ENCODE data around the gene ATG101. TPM values are rescaled to one million over a fixed set of nuclear protein-coding genes. Genes with fewer than 3 reads are reported as not detected.
A peak's percentile ranks its signal among the peaks of the same experiment; 100 is the strongest.

The ATG101 gene
- total and polyA plus RNA-seq, 2 of the 13 experiments (the other 11 are each of a cell fraction or from before 2014, with no cell fraction given), result 58.2 to 67.7 TPM

DNA sequence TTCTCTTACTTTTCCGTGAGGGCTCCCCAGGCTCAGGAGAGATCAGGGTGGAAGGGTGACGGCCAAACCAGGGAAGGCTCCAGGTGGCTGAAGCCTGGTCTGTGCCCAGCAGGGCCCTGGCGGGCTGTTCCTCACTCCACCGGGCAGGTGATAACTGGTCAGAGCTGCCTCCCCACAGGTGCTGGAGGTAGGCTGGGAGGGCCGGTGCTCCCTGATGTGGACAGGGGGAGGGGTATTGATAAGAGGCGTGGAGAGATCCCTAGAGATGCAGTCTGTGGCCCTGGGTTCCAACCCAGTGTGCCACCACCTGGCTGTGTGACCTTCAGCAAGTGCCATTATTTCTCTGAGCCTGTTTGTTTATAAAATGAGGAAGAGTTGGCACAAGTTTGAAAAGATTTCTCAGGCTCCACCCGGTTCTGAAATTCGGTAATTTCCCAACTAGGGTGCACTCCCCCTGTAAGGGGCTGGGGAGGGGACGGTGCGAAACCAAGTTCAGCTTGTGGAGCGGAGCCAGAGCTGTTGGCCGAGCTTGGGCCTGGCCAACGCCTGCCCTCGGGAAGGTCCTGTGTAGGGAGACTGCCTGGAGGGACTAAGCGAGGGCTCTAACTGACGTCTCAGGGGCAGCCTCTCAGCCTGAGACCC, 19.5 kb upstream of the ATG101 start (continued):
- TF ChIP-seq ZNF556 (CRISPR knock-in tag; IDR thresholded peaks at IDR 0.05; ENCODE audit: borderline replicate concordance) (peak; percentile 34; the same call in 1 of the 2 replicates), NFYC (CRISPR knock-in tag; IDR thresholded peaks at IDR 0.05) (0 out of 2 replicates have a peak, but pooled peaks have one; percentile 7), DNMT1 (CRISPR knock-in tag; IDR thresholded peaks at IDR 0.05) (no peak), KLF13 (CRISPR knock-in tag; IDR thresholded peaks at IDR 0.05) (no peak), ETV6 (CRISPR knock-in tag; conservative IDR thresholded peaks at IDR 0.05) (no peak), RELA (CRISPR knock-in tag; IDR thresholded peaks at IDR 0.05) (no peak), ZNF160 (CRISPR knock-in tag; IDR thresholded peaks at IDR 0.05) (0 out of 2 replicates have a peak, but pooled peaks have one; percentile 25), ZNF232 (CRISPR knock-in tag; IDR thresholded peaks at IDR 0.05; ENCODE audit: borderline replicate concordance) (no peak), ZBTB38 (CRISPR knock-in tag; IDR thresholded peaks at IDR 0.05) (no peak), ZNF136 (CRISPR knock-in tag; IDR thresholded peaks at IDR 0.05; ENCODE audit: low read depth) (0 out of 2 replicates have a peak, but pooled peaks have one; percentile 49), ZSCAN21 (CRISPR knock-in tag; IDR thresholded peaks at IDR 0.05; ENCODE audit: borderline replicate concordance) (no peak; the same call in 1 of the 2 replicates), ZNF547 (CRISPR knock-in tag; IDR thresholded peaks at IDR 0.05) (0 out of 2 replicates have a peak, but pooled peaks have one; percentile 39), ZNF670 (CRISPR knock-in tag; IDR thresholded peaks at IDR 0.05; ENCODE audit: borderline replicate concordance) (no peak), FOSL2 (CRISPR knock-in tag; IDR thresholded peaks at IDR 0.05) (no peak), ZSCAN9 (CRISPR knock-in tag; IDR thresholded peaks at IDR 0.05; ENCODE audit: borderline replicate concordance) (no peak)
- TF ChIP-seq, protein P1, sequence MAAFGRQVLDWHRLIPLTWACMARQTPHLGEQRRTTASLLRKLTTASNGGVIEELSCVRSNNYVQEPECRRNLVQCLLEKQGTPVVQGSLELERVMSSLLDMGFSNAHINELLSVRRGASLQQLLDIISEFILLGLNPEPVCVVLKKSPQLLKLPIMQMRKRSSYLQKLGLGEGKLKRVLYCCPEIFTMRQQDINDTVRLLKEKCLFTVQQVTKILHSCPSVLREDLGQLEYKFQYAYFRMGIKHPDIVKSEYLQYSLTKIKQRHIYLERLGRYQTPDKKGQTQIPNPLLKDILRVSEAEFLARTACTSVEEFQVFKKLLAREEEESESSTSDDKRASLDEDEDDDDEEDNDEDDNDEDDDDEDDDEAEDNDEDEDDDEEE (CRISPR knock-in tag; IDR thresholded peaks at IDR 0.05), result 0 out of 2 replicates have a peak, but pooled peaks have one; percentile 38
- TF ChIP-seq, protein P2, sequence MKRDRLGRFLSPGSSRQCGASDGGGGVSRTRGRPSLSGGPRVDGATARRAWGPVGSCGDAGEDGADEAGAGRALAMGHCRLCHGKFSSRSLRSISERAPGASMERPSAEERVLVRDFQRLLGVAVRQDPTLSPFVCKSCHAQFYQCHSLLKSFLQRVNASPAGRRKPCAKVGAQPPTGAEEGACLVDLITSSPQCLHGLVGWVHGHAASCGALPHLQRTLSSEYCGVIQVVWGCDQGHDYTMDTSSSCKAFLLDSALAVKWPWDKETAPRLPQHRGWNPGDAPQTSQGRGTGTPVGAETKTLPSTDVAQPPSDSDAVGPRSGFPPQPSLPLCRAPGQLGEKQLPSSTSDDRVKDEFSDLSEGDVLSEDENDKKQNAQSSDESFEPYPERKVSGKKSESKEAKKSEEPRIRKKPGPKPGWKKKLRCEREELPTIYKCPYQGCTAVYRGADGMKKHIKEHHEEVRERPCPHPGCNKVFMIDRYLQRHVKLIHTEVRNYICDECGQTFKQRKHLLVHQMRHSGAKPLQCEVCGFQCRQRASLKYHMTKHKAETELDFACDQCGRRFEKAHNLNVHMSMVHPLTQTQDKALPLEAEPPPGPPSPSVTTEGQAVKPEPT (CRISPR knock-in tag; IDR thresholded peaks at IDR 0.05; ENCODE audit: low read depth), result 0 out of 2 replicates have a peak, but pooled peaks have one; percentile 49
- TF ChIP-seq, protein P3, sequence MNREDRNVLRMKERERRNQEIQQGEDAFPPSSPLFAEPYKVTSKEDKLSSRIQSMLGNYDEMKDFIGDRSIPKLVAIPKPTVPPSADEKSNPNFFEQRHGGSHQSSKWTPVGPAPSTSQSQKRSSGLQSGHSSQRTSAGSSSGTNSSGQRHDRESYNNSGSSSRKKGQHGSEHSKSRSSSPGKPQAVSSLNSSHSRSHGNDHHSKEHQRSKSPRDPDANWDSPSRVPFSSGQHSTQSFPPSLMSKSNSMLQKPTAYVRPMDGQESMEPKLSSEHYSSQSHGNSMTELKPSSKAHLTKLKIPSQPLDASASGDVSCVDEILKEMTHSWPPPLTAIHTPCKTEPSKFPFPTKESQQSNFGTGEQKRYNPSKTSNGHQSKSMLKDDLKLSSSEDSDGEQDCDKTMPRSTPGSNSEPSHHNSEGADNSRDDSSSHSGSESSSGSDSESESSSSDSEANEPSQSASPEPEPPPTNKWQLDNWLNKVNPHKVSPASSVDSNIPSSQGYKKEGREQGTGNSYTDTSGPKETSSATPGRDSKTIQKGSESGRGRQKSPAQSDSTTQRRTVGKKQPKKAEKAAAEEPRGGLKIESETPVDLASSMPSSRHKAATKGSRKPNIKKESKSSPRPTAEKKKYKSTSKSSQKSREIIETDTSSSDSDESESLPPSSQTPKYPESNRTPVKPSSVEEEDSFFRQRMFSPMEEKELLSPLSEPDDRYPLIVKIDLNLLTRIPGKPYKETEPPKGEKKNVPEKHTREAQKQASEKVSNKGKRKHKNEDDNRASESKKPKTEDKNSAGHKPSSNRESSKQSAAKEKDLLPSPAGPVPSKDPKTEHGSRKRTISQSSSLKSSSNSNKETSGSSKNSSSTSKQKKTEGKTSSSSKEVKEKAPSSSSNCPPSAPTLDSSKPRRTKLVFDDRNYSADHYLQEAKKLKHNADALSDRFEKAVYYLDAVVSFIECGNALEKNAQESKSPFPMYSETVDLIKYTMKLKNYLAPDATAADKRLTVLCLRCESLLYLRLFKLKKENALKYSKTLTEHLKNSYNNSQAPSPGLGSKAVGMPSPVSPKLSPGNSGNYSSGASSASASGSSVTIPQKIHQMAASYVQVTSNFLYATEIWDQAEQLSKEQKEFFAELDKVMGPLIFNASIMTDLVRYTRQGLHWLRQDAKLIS (CRISPR knock-in tag; IDR thresholded peaks at IDR 0.05), result no peak
- TF ChIP-seq, protein P4, sequence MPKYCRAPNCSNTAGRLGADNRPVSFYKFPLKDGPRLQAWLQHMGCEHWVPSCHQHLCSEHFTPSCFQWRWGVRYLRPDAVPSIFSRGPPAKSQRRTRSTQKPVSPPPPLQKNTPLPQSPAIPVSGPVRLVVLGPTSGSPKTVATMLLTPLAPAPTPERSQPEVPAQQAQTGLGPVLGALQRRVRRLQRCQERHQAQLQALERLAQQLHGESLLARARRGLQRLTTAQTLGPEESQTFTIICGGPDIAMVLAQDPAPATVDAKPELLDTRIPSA (CRISPR knock-in tag; IDR thresholded peaks at IDR 0.05; ENCODE audit: borderline replicate concordance), result no peak
- TF ChIP-seq, protein P5, sequence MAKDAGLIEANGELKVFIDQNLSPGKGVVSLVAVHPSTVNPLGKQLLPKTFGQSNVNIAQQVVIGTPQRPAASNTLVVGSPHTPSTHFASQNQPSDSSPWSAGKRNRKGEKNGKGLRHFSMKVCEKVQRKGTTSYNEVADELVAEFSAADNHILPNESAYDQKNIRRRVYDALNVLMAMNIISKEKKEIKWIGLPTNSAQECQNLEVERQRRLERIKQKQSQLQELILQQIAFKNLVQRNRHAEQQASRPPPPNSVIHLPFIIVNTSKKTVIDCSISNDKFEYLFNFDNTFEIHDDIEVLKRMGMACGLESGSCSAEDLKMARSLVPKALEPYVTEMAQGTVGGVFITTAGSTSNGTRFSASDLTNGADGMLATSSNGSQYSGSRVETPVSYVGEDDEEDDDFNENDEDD (CRISPR knock-in tag; IDR thresholded peaks at IDR 0.05; ENCODE audit: borderline replicate concordance), result no peak

All from HepG2 (cell line).